ENCODE results near the gene FHL2.

FHL2 gene

GRCh38 chr2:105357122-105357521, 41.7 kb downstream of the FHL2 start:
- TF ChIP-seq, protein P1, sequence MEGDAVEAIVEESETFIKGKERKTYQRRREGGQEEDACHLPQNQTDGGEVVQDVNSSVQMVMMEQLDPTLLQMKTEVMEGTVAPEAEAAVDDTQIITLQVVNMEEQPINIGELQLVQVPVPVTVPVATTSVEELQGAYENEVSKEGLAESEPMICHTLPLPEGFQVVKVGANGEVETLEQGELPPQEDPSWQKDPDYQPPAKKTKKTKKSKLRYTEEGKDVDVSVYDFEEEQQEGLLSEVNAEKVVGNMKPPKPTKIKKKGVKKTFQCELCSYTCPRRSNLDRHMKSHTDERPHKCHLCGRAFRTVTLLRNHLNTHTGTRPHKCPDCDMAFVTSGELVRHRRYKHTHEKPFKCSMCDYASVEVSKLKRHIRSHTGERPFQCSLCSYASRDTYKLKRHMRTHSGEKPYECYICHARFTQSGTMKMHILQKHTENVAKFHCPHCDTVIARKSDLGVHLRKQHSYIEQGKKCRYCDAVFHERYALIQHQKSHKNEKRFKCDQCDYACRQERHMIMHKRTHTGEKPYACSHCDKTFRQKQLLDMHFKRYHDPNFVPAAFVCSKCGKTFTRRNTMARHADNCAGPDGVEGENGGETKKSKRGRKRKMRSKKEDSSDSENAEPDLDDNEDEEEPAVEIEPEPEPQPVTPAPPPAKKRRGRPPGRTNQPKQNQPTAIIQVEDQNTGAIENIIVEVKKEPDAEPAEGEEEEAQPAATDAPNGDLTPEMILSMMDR (IDR thresholded peaks at IDR 0.05; ENCODE audit: poor library complexity, severe bottlenecking): no peak
- ATAC-seq (ENCODE audit: low read depth) (no peak), DNase-seq (ENCODE audit: low spot score) (no peak)
- Histone ChIP-seq H3K4me1 (ENCODE audit: insufficient read depth, poor library complexity, severe bottlenecking) (no peaks in the 10 kb centered on the region), H3K36me3 (ENCODE audit: low read depth) (peaks cover 64% of the 10 kb centered on the region), H3K4me3 (ENCODE audit: severe bottlenecking) (no peak overlapping the region), H3K9me3 (ENCODE audit: severe bottlenecking) (peaks cover 3% of the 10 kb centered on the region), H3K27me3 (ENCODE audit: insufficient read depth, poor library complexity, severe bottlenecking) (no peaks in the 10 kb centered on the region), H3K27ac (ENCODE audit: poor library complexity, severe bottlenecking) (no peak overlapping the region)

- no peak for ATAC-seq (ENCODE audit: low read depth)
- Histone ChIP-seq H3K9me3 (ENCODE audit: severe bottlenecking) (no peaks in the 10 kb centered on the region), H3K27me3 (ENCODE audit: insufficient read depth, poor library complexity, severe bottlenecking) (no peaks in the 10 kb centered on the region), H3K36me3 (ENCODE audit: low read depth) (peaks cover 97% of the 10 kb centered on the region), H3K27ac (ENCODE audit: poor library complexity, severe bottlenecking) (no peak overlapping the region), H3K4me1 (ENCODE audit: insufficient read depth, poor library complexity, severe bottlenecking) (no peaks in the 10 kb centered on the region), H3K4me3 (ENCODE audit: severe bottlenecking) (no peak overlapping the region)
- DNase-seq (ENCODE audit: low spot score): no peak
- TF ChIP-seq, protein P1 (IDR thresholded peaks at IDR 0.05; ENCODE audit: poor library complexity, severe bottlenecking): peak; percentile 64
These were observed 54.0 kb downstream of the FHL2 start for GRCh38 chr2:105344704-105345345.

DNA sequence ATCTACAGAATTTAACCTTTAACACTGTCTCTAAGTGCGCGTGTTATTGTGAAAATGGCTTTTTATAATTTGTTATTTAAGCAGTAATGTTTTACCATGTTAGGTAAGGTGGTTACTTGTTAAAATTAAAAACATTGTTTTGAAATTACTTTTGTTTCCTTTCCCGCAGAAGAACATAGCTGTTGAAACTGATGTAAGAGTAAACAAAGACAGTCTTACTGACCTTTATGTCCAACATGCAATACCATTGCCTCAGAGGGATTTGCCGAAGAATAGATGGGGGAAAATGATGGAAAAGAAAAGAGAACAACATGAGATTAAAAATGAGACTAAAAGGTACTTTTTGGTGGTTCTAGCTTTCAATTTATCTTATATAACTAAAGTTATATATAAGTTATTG, 59.4 kb downstream of the FHL2 start:
- DNase-seq (ENCODE audit: low spot score) (no peak), ATAC-seq (ENCODE audit: low read depth) (no peak)
- no peaks in the 10 kb centered on the region for H3K9me3 ChIP-seq (ENCODE audit: severe bottlenecking)
- no peaks in the 10 kb centered on the region for H3K27me3 ChIP-seq (ENCODE audit: insufficient read depth, poor library complexity, severe bottlenecking)
- H3K4me3 ChIP-seq (ENCODE audit: severe bottlenecking): no peak overlapping the region
- TF ChIP-seq, protein P1 (IDR thresholded peaks at IDR 0.05; ENCODE audit: poor library complexity, severe bottlenecking): no peak
- no peak overlapping the region for H3K27ac ChIP-seq (ENCODE audit: poor library complexity, severe bottlenecking)
- peaks cover 11% of the 10 kb centered on the region for H3K4me1 ChIP-seq (ENCODE audit: insufficient read depth, poor library complexity, severe bottlenecking)
- peaks cover 59% of the 10 kb centered on the region for H3K36me3 ChIP-seq (ENCODE audit: low read depth)

GRCh38 chr2:105338020-105338385, 60.8 kb downstream of the FHL2 start:
- TF ChIP-seq, protein P1 (IDR thresholded peaks at IDR 0.05; ENCODE audit: poor library complexity, severe bottlenecking): no peak
- Histone ChIP-seq H3K27ac (ENCODE audit: poor library complexity, severe bottlenecking) (peak overlapping the region; percentile 75), H3K9me3 (ENCODE audit: severe bottlenecking) (no peaks in the 10 kb centered on the region), H3K36me3 (ENCODE audit: low read depth) (peaks cover 45% of the 10 kb centered on the region), H3K27me3 (ENCODE audit: insufficient read depth, poor library complexity, severe bottlenecking) (no peaks in the 10 kb centered on the region), H3K4me1 (ENCODE audit: insufficient read depth, poor library complexity, severe bottlenecking) (peaks cover 11% of the 10 kb centered on the region), H3K4me3 (ENCODE audit: severe bottlenecking) (peak overlapping the region; percentile 89)
- peak; percentile 43 for ATAC-seq (ENCODE audit: low read depth)
- no peak for DNase-seq (ENCODE audit: low spot score)
